Nephron progenitor cell (in vitro differentiated cells): ENCODE data around the gene SNRNP200.
A peak's percentile ranks its signal among the peaks of the same experiment; 100 is the strongest.

Experiments used
- DNase-seq: peaks from one replicate; pipeline ENCODE4 v3.0.0; 2021
- H3K27ac Mint-ChIP-seq: 2 replicates; pipeline ENCODE4 v1.8.0; 2021; ENCODE audit warnings: mild to moderate bottlenecking, moderate library complexity, mixed read lengths
- H3K27me3 Mint-ChIP-seq: 2 replicates; pipeline ENCODE4 v1.8.0; 2021; ENCODE audit warnings: mild to moderate bottlenecking, low read depth, mixed read lengths; ENCODE audit not compliant: poor library complexity
- H3K36me3 Mint-ChIP-seq: 2 replicates; pipeline ENCODE4 v1.8.0; 2021; ENCODE audit warnings: low read depth, mixed read lengths
- H3K4me1 Mint-ChIP-seq: 2 replicates; pipeline ENCODE4 v1.8.0; 2021; ENCODE audit warnings: mixed read lengths
- H3K4me3 Mint-ChIP-seq: 2 replicates; pipeline ENCODE4 v1.8.0; 2021; ENCODE audit warnings: mild to moderate bottlenecking, moderate library complexity, mixed read lengths
- H3K9me3 Mint-ChIP-seq: 2 replicates; pipeline ENCODE4 v1.8.0; 2021; ENCODE audit warnings: mild to moderate bottlenecking, moderate library complexity, mixed read lengths
- TF ChIP-seq, protein P1 (sequence below): fragments of 200-600 bp; sonication (generic); IDR thresholded peaks from 2 replicates; pipeline ENCODE4 v1.5.0; 2021; ENCODE audit warnings: antibody characterized with exemption

SNRNP200 gene

DNA sequence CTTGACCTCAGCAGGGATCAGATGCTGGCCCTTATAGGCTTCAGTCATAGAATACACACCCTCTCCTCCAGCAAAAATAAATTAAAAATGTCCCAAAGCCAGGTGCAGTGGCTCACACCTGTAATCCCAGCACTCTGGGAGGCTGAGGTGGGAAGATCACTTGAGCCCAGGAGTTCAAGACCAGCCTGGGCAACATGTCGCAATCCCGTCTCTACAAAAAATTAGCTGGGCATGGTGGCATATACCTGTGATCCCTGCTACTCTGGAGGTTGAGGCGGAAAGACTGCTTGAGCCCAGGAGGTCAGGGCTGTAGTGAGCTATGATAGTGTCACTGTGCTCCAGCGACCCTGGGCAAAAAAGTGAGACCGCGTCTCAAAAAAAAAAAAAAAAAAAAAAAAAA is 24.5 kb upstream of the SNRNP200 start:
- Mint-ChIP-seq H3K27ac (no peak overlapping the region), H3K4me3 (no peak overlapping the region), H3K9me3 (no peaks in the 10 kb centered on the region), H3K36me3 (peaks cover 25% of the 10 kb centered on the region), H3K4me1 (peaks cover 25% of the 10 kb centered on the region), H3K27me3 (peaks cover 17% of the 10 kb centered on the region)
- TF ChIP-seq, protein P1, sequence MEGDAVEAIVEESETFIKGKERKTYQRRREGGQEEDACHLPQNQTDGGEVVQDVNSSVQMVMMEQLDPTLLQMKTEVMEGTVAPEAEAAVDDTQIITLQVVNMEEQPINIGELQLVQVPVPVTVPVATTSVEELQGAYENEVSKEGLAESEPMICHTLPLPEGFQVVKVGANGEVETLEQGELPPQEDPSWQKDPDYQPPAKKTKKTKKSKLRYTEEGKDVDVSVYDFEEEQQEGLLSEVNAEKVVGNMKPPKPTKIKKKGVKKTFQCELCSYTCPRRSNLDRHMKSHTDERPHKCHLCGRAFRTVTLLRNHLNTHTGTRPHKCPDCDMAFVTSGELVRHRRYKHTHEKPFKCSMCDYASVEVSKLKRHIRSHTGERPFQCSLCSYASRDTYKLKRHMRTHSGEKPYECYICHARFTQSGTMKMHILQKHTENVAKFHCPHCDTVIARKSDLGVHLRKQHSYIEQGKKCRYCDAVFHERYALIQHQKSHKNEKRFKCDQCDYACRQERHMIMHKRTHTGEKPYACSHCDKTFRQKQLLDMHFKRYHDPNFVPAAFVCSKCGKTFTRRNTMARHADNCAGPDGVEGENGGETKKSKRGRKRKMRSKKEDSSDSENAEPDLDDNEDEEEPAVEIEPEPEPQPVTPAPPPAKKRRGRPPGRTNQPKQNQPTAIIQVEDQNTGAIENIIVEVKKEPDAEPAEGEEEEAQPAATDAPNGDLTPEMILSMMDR, result no peak
- no peak for DNase-seq

DNA sequence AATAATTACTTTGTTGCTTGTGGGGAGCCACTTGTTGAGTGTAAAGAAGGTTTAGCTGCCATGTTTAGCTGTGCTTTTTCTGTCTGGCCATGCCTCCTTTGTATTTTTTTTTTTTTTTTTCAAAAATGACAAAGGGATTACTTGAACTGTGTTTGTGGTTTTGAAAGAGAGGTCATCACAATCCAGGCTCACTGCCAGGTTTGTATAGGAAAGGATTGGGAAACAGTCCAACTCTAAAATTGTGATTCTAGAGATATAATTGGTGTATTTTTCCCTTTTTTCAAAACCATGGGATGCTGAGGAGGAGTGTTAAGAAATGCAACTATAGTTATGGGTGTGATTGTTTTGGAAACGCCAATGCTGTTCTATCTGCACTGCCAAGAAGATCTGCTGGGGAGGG is 24.1 kb upstream of the SNRNP200 start:
- no peaks in the 10 kb centered on the region for H3K9me3 Mint-ChIP-seq
- DNase-seq, result no peak
- no peak overlapping the region for H3K4me3 Mint-ChIP-seq
- peaks cover 21% of the 10 kb centered on the region for H3K27me3 Mint-ChIP-seq
- no peak overlapping the region for H3K27ac Mint-ChIP-seq
- peaks cover 25% of the 10 kb centered on the region for H3K4me1 Mint-ChIP-seq
- peaks cover 25% of the 10 kb centered on the region for H3K36me3 Mint-ChIP-seq
- TF ChIP-seq, protein P1, result no peak

DNA sequence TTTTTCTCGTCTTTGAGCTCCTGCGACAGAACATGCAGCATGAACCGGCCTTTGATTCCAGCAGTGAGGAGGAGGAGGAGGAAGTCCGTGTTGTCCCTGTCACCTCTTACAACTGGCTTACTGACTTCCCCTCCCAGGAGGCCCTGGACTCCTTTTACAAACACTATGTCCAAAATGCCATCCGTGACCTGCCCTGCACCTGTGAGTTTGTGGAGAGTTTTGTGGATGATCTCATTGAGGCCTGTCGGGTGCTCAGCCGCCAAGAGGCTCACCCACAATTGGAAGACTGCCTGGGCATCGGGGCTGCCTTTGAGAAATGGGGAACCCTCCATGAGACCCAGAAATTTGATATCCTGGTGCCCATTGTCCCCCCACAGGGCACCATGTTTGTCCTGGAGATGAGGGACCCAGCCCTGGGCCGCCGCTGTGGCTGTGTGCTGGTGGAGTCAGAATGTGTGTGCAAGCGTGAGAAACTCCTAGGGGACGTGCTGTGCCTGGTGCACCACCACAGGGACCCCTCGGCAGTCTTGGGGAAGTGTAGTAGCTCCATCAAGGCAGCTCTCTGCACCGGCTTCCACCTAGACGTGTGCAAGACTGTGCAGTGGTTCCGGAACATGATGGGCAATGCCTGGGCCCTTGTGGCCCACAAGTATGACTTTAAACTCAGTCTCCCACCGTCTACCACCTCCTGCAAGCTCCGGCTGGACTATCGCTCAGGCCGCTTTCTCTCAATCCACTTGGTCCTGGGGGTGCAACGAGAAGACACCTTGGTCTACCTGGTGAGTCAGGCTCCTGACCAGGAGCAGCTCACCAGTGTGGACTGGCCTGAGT is 21.9 kb upstream of the SNRNP200 start:
- no peak for DNase-seq
- H3K9me3 Mint-ChIP-seq, result no peaks in the 10 kb centered on the region

DNA sequence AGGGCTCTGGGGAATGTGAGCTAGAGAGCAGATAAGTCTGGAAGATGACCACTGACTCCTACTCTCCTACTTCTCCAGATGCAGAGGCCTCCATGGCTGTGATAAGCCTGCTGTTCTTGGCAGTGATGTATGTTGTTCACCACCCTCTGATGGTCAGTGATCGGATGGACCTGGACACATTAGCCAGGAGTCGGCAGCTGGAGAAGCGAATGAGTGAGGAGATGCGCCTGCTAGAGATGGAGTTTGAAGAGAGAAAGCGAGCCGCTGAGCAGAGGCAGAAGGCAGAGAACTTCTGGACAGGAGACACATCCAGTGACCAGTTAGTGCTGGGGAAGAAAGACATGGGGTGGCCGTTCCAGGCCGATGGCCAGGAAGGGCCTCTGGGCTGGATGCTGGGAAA is 21.2 kb upstream of the SNRNP200 start:
- H3K4me3 Mint-ChIP-seq, result peak overlapping the region; percentile 8
- TF ChIP-seq, protein P1, result no peak
- peaks cover 25% of the 10 kb centered on the region for H3K36me3 Mint-ChIP-seq
- H3K27me3 Mint-ChIP-seq, result peaks cover 49% of the 10 kb centered on the region
- H3K27ac Mint-ChIP-seq, result no peak overlapping the region
- no peak for DNase-seq
- H3K4me1 Mint-ChIP-seq, result peaks cover 19% of the 10 kb centered on the region
- H3K9me3 Mint-ChIP-seq, result no peaks in the 10 kb centered on the region

More for the DNA sequence above, 21.9 kb upstream of the SNRNP200 start:
- Mint-ChIP-seq H3K27me3 (peaks cover 42% of the 10 kb centered on the region), H3K36me3 (peaks cover 25% of the 10 kb centered on the region), H3K4me1 (peaks cover 15% of the 10 kb centered on the region), H3K4me3 (peak overlapping the region; percentile 8), H3K27ac (no peak overlapping the region)
- TF ChIP-seq, protein P1, result no peak

DNA sequence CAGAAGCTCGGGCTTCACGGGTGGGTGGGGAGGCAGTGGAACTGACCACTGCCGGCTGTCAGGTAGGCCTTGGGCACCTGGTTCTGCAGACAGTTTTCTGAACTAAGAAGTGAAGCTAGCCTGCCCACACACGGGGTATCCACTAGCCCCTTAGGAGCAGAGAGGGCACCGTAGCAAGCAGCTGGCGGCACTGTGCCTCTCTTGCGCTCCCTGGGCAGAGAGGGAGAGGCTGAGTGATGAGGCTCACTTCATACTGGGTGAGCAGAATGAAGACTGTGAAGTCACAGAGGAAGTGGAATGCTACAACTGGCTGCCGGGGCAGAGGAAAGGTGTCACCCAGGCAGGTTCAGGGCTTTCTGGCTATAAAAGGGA is 20.5 kb upstream of the SNRNP200 start:
- TF ChIP-seq, protein P1, result no peak
- Mint-ChIP-seq H3K36me3 (peaks cover 25% of the 10 kb centered on the region), H3K4me1 (peaks cover 21% of the 10 kb centered on the region), H3K9me3 (no peaks in the 10 kb centered on the region), H3K4me3 (peak overlapping the region; percentile 85), H3K27me3 (peaks cover 56% of the 10 kb centered on the region), H3K27ac (peak overlapping the region; percentile 68)
- no peak for DNase-seq
